Endothelial cell of umbilical vein (primary cell): ENCODE data around the gene WIPI1.

Source experiments
- CTCF ChIP-seq, 2 donors: IDR thresholded peaks; 1 replicate in 1 of 2; 2 replicates in 1 of 2; pipeline ENCODE4 v1.5.1; 2011; ENCODE audit warnings: low read length in 2 of 2, mild to moderate bottlenecking in 2 of 2, moderate library complexity in 2 of 2, control low read depth in 1 of 2, inconsistent platforms in 1 of 2, low read depth in 1 of 2; ENCODE audit not compliant: insufficient read depth in 1 of 2; ENCODE audit errors: extremely low read depth in 1 of 2
- POLR2A ChIP-seq: IDR thresholded peaks from 2 replicates; pipeline ENCODE4 v1.6.1; 2012; ENCODE audit warnings: low read depth, mild to moderate bottlenecking, control low read depth, low read length

GRCh38 chr17:68463211-68464019 lies 6.1 kb upstream of the WIPI1 start:
- no peak for TF ChIP-seq POLR2A
- TF ChIP-seq CTCF (IDR thresholded peaks at IDR 0.05; ENCODE audit: extremely low read depth in 1 of 2, insufficient read depth in 1 of 2, low read depth in 1 of 2, low read length in 2 of 2) = no peak
